Measurements from ENCODE around the gene SLC7A7. TPM values are rescaled to one million over a fixed set of nuclear protein-coding genes. Genes with fewer than 3 reads are reported as not detected.
A peak's percentile ranks its signal among the peaks of the same experiment; 100 is the strongest.
"Not testable (repeated sequence)": the region's sequence is repeated elsewhere in the genome, so short reads cannot be mapped to it uniquely, and the experiment has no call there.

SLC7A7 gene
- total and polyA plus RNA-seq, 5 donors, result 3.1 to 13.6 (median 7.5) TPM

- intact Hi-C loops (cut with DNase I), result no loop called here
- H3K27ac ChIP-seq (ENCODE audit: low read length), result peak overlapping the region; percentile 96
- WGBS, result 2% methylated on average over 6 of the region's 6 CpGs
These were observed 48.0 kb downstream of the SLC7A7 start for GRCh38 chr14:22767323-22767589.

GRCh38 chr14:22766457-22767322, 48.5 kb downstream of the SLC7A7 start, which contains the start of gene OXA1L:
OXA1L (plus strand) TSS chr14:22766688; CDS start chr14:22766702, 14 bp downstream.
- no peaks in the 10 kb centered on the region for H3K9me3 ChIP-seq (ENCODE audit: control insufficient read depth, low read length)
- under 1% methylated on average over 56 of the region's 56 CpGs for WGBS
- intact Hi-C loops (cut with DNase I), result no loop called here
- no peaks in the 10 kb centered on the region for H3K4me1 ChIP-seq (ENCODE audit: control insufficient read depth, insufficient read depth, low read length)
- H3K27ac ChIP-seq (ENCODE audit: low read length), result peak within 1 kb of the TSS; percentile 96
- ATAC-seq, result peak; percentile 93 to 94
- no peaks in the 10 kb centered on the region for H3K27me3 ChIP-seq (ENCODE audit: control insufficient read depth, insufficient read depth)
- H3K4me3 ChIP-seq (ENCODE audit: low read length), result peak within 1 kb of the TSS; percentile 98
- peak; percentile 98 to 99 (median 98) for DNase-seq

More at GRCh38 chr14:22767323-22767589, 48.0 kb downstream of the SLC7A7 start:
- ATAC-seq (no peak), DNase-seq (no peak)
- Histone ChIP-seq H3K9me3 (ENCODE audit: control insufficient read depth, low read length) (no peaks in the 10 kb centered on the region), H3K27me3 (ENCODE audit: control insufficient read depth, insufficient read depth) (no peaks in the 10 kb centered on the region), H3K4me1 (ENCODE audit: control insufficient read depth, insufficient read depth, low read length) (no peaks in the 10 kb centered on the region), H3K4me3 (ENCODE audit: low read length) (peak overlapping the region; percentile 98)

- intact Hi-C loops (cut with DNase I), result no loop called here
- no peak for DNase-seq
- Histone ChIP-seq H3K27me3 (ENCODE audit: control insufficient read depth, insufficient read depth) (no peaks in the 10 kb centered on the region), H3K4me3 (ENCODE audit: low read length) (no peak overlapping the region), H3K27ac (ENCODE audit: low read length) (peak overlapping the region; percentile 45), H3K4me1 (ENCODE audit: control insufficient read depth, insufficient read depth, low read length) (no peaks in the 10 kb centered on the region), H3K9me3 (ENCODE audit: control insufficient read depth, low read length) (no peaks in the 10 kb centered on the region)
- 51% methylated on average over 4 of the region's 4 CpGs for WGBS
- no peak for ATAC-seq
These were observed 50.9 kb downstream of the SLC7A7 start for GRCh38 chr14:22764382-22764781.

GRCh38 chr14:22761734-22762133, 53.5 kb downstream of the SLC7A7 start:
- WGBS, result 92% methylated on average over 1 of the region's 1 CpG
- H3K27ac ChIP-seq (ENCODE audit: low read length), result no peak overlapping the region
- no peaks in the 10 kb centered on the region for H3K9me3 ChIP-seq (ENCODE audit: control insufficient read depth, low read length)
- intact Hi-C loops (cut with DNase I), result no loop called here
- ATAC-seq, result no peak
- H3K27me3 ChIP-seq (ENCODE audit: control insufficient read depth, insufficient read depth), result no peaks in the 10 kb centered on the region
- no peaks in the 10 kb centered on the region for H3K4me1 ChIP-seq (ENCODE audit: control insufficient read depth, insufficient read depth, low read length)
- no peak for DNase-seq
- no peak overlapping the region for H3K4me3 ChIP-seq (ENCODE audit: low read length)

GRCh38 chr14:22757972-22758650, 57.1 kb downstream of the SLC7A7 start:
- DNase-seq; intact Hi-C loops (cut with DNase I); H3K27me3 ChIP-seq (ENCODE audit: control insufficient read depth, insufficient read depth); H3K4me1 ChIP-seq (ENCODE audit: control insufficient read depth, insufficient read depth, low read length); ATAC-seq; H3K9me3 ChIP-seq (ENCODE audit: control insufficient read depth, low read length); H3K4me3 ChIP-seq (ENCODE audit: low read length); H3K27ac ChIP-seq (ENCODE audit: low read length): not testable (repeated sequence)
- 90% methylated on average over 9 of the region's 10 CpGs for WGBS

- no peak for DNase-seq
- no peak overlapping the region for H3K4me3 ChIP-seq (ENCODE audit: low read length)
- H3K9me3 ChIP-seq (ENCODE audit: control insufficient read depth, low read length), result no peaks in the 10 kb centered on the region
- no peak overlapping the region for H3K27ac ChIP-seq (ENCODE audit: low read length)
- no peak for ATAC-seq
- WGBS, result 68% methylated on average over 6 of the region's 6 CpGs
- intact Hi-C loops (cut with DNase I), result no loop called here
- no peaks in the 10 kb centered on the region for H3K27me3 ChIP-seq (ENCODE audit: control insufficient read depth, insufficient read depth)
- H3K4me1 ChIP-seq (ENCODE audit: control insufficient read depth, insufficient read depth, low read length), result no peaks in the 10 kb centered on the region
These were observed 61.6 kb downstream of the SLC7A7 start for GRCh38 chr14:22753586-22753985.

- no peaks in the 10 kb centered on the region for H3K27me3 ChIP-seq (ENCODE audit: control insufficient read depth, insufficient read depth)
- H3K4me3 ChIP-seq (ENCODE audit: low read length), result no peak overlapping the region
- intact Hi-C loops (cut with DNase I), result no loop called here
- ATAC-seq (no peak), DNase-seq (no peak)
- H3K27ac ChIP-seq (ENCODE audit: low read length), result no peak overlapping the region
- no peaks in the 10 kb centered on the region for H3K4me1 ChIP-seq (ENCODE audit: control insufficient read depth, insufficient read depth, low read length)
- 85% methylated on average over 8 of the region's 8 CpGs for WGBS
- no peaks in the 10 kb centered on the region for H3K9me3 ChIP-seq (ENCODE audit: control insufficient read depth, low read length)
These were observed 62.8 kb downstream of the SLC7A7 start for GRCh38 chr14:22752422-22752821.

GRCh38 chr14:22748631-22749068, 66.6 kb downstream of the SLC7A7 start:
- Histone ChIP-seq H3K4me1 (ENCODE audit: control insufficient read depth, insufficient read depth, low read length) (no peaks in the 10 kb centered on the region), H3K9me3 (ENCODE audit: control insufficient read depth, low read length) (no peaks in the 10 kb centered on the region), H3K27ac (ENCODE audit: low read length) (no peak overlapping the region), H3K4me3 (ENCODE audit: low read length) (no peak overlapping the region), H3K27me3 (ENCODE audit: control insufficient read depth, insufficient read depth) (no peaks in the 10 kb centered on the region)
- intact Hi-C loops (cut with DNase I), result no loop called here
- 33% methylated on average over 4 of the region's 4 CpGs for WGBS
- no peak for DNase-seq
- no peak for ATAC-seq

GRCh38 chr14:22748206-22748605, 67.0 kb downstream of the SLC7A7 start:
- Histone ChIP-seq H3K9me3 (ENCODE audit: control insufficient read depth, low read length) (no peaks in the 10 kb centered on the region), H3K27ac (ENCODE audit: low read length) (no peak overlapping the region), H3K4me1 (ENCODE audit: control insufficient read depth, insufficient read depth, low read length) (no peaks in the 10 kb centered on the region), H3K4me3 (ENCODE audit: low read length) (no peak overlapping the region), H3K27me3 (ENCODE audit: control insufficient read depth, insufficient read depth) (no peaks in the 10 kb centered on the region)
- no peak for DNase-seq
- intact Hi-C loops (cut with DNase I), result no loop called here
- WGBS, result 65% methylated on average over 4 of the region's 4 CpGs
- no peak for ATAC-seq

GRCh38 chr14:22747769-22748168, 67.5 kb downstream of the SLC7A7 start:
- 76% methylated on average over 4 of the region's 4 CpGs for WGBS
- Histone ChIP-seq H3K4me3 (ENCODE audit: low read length) (no peak overlapping the region), H3K9me3 (ENCODE audit: control insufficient read depth, low read length) (no peaks in the 10 kb centered on the region), H3K4me1 (ENCODE audit: control insufficient read depth, insufficient read depth, low read length) (no peaks in the 10 kb centered on the region), H3K27ac (ENCODE audit: low read length) (no peak overlapping the region), H3K27me3 (ENCODE audit: control insufficient read depth, insufficient read depth) (no peaks in the 10 kb centered on the region)
- DNase-seq (no peak), ATAC-seq (no peak)
- intact Hi-C loops (cut with DNase I), result no loop called here

- DNase-seq (no peak), ATAC-seq (no peak)
- Histone ChIP-seq H3K9me3 (ENCODE audit: control insufficient read depth, low read length) (no peaks in the 10 kb centered on the region), H3K4me1 (ENCODE audit: control insufficient read depth, insufficient read depth, low read length) (peaks cover 2% of the 10 kb centered on the region), H3K27ac (ENCODE audit: low read length) (no peak overlapping the region), H3K4me3 (ENCODE audit: low read length) (no peak overlapping the region), H3K27me3 (ENCODE audit: control insufficient read depth, insufficient read depth) (no peaks in the 10 kb centered on the region)
- WGBS, result 74% methylated on average over 3 of the region's 3 CpGs
- intact Hi-C loops (cut with DNase I), result no loop called here
These were observed 75.2 kb downstream of the SLC7A7 start for GRCh38 chr14:22740020-22740419.
